ENCODE measurements around the gene ERCC6.

Gene ERCC6

DNA sequence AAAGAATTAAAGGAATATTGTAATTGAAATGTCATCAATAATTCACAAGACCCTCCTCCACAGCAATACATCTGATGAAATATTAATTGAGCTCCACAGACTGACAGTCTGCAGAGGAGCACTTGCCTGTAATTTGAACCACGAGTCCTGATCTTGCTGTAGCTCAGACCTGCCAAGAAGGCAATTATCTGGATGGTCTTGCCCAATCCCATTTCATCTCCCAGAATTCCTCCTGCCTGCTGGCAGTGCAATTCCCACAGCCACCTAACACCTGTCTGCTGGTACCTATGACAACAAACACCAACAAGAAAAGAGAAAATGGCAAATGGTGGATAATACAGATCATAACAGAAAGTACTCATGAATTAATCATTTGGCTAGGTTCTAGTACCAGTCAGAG, 38.5 kb downstream of the ERCC6 start:
- Mint-ChIP-seq H3K27me3 (no peaks in the 10 kb centered on the region), H3K4me3 (no peak overlapping the region), H3K4me1 (peaks cover 13% of the 10 kb centered on the region), H3K36me3 (ENCODE audit: insufficient read depth) (peaks cover 5% of the 10 kb centered on the region), H3K27ac (ENCODE audit: low read depth) (no peak overlapping the region), H3K9me3 (no peaks in the 10 kb centered on the region)
- ATAC-seq (replicated peaks; ENCODE audit: extremely low read depth, poor library complexity, severe bottlenecking) (no peak), DNase-seq (ENCODE audit: low spot score in 2 of 2) (no peak)

DNA sequence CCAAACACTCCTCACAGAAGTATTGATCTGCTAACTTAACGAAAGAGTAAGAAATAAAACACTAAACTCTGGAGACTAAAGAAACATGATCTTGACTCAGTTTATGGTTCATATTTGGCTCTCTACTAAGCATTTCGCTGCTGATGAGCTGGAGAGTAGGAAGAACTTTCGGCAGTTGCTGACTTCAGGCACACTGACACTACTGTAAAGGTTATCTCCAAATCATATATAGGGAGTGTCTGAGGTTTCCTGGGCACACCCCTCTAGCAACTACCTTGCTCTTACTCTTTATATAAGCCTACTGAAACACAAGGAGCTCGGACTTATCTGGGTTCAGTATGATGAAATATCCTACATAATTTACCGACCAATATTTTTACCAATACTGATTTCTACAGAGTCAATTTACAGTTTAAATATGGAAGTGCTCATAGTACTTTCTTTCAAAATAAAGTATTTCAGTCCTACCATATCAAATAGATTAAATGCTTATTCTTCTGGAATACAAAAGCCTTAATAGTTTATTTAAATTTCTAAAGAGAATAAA, 39.5 kb downstream of the ERCC6 start:
- Mint-ChIP-seq H3K36me3 (ENCODE audit: insufficient read depth) (peaks cover 6% of the 10 kb centered on the region), H3K9me3 (no peaks in the 10 kb centered on the region), H3K27me3 (no peaks in the 10 kb centered on the region), H3K4me3 (no peak overlapping the region), H3K27ac (ENCODE audit: low read depth) (no peak overlapping the region), H3K4me1 (peaks cover 17% of the 10 kb centered on the region)
- no peak for DNase-seq (ENCODE audit: low spot score in 2 of 2)
- ATAC-seq (replicated peaks; ENCODE audit: extremely low read depth, poor library complexity, severe bottlenecking), result no peak

DNA sequence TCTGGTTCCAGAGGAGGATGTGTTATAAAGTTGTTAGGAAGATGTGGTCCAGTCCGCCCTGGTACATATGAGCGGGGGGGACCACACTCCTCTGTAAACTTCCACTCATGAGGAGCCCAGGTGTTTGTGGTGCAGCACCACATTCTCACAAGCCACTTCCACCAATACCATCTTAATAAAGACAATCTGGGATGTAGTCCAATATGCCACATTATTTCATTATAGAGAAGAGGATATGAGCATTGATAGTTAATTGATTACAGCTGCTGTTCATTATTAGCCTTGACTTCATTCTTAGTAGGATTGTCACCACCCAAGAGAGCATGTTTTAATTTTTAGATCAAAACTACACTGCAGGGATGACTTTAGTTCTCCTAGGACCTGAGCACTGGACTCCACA, 40.5 kb downstream of the ERCC6 start:
- H3K9me3 Mint-ChIP-seq, result no peaks in the 10 kb centered on the region
- H3K36me3 Mint-ChIP-seq (ENCODE audit: insufficient read depth), result peaks cover 6% of the 10 kb centered on the region
- H3K27ac Mint-ChIP-seq (ENCODE audit: low read depth), result no peak overlapping the region
- no peak overlapping the region for H3K4me3 Mint-ChIP-seq
- ATAC-seq (replicated peaks; ENCODE audit: extremely low read depth, poor library complexity, severe bottlenecking) (no peak), DNase-seq (ENCODE audit: low spot score in 2 of 2) (no peak)
- H3K27me3 Mint-ChIP-seq, result no peaks in the 10 kb centered on the region
- peaks cover 17% of the 10 kb centered on the region for H3K4me1 Mint-ChIP-seq

DNA sequence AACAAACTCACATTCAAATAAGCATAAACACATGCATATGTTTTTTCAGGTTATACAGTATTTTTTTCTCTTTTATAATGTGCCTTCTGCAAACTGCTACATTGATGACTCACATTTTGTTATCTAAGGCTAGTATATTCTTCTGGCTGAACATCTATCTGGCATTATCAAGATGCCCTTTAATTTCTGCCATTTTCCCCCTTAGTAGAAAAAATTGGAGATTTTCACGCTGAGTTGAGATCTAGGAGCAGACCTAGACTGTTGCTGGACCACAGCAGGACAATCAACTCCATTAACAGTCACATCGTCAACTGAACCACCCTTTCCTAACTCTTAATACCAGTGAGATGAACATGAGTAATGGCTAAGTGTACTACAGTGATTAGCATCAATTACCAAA, 41.6 kb downstream of the ERCC6 start:
- no peaks in the 10 kb centered on the region for H3K9me3 Mint-ChIP-seq
- no peaks in the 10 kb centered on the region for H3K27me3 Mint-ChIP-seq
- H3K27ac Mint-ChIP-seq (ENCODE audit: low read depth), result no peak overlapping the region
- peaks cover 17% of the 10 kb centered on the region for H3K4me1 Mint-ChIP-seq
- peaks cover 8% of the 10 kb centered on the region for H3K36me3 Mint-ChIP-seq (ENCODE audit: insufficient read depth)
- no peak overlapping the region for H3K4me3 Mint-ChIP-seq
- DNase-seq (ENCODE audit: low spot score in 2 of 2) (no peak), ATAC-seq (replicated peaks; ENCODE audit: extremely low read depth, poor library complexity, severe bottlenecking) (no peak)

DNA sequence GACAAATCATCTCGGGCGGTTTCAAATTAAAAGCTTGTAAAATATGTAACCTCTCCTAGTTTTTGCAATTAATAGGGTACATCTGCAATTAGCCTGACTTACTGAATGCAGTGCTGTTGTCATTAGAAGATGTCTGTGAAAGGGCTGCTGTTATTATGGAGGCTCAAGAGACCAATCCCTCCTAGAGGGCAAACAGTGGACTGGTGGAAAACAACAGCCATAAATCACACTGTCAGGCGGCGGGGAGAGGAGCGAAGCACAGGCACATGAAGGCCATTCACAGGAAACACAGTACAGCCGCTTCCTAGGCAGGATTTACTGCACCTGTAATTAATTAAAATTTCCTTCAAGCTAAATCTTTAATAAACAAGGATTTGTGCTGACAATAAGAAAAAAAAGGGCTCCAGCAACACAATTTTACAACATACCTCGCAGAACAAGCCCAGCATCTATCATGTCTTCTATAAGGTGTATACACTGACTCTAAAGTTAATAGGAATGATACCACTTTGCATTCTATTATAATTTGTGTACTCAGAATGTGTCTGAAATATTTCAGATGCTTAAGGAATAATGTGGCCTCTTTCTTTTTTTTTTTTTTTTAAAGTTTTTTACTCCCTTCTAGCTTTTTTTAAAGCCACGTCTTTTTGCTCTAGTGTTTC, 50.7 kb downstream of the ERCC6 start:
- no peaks in the 10 kb centered on the region for H3K9me3 Mint-ChIP-seq
- no peak overlapping the region for H3K4me3 Mint-ChIP-seq
- ATAC-seq (replicated peaks; ENCODE audit: extremely low read depth, poor library complexity, severe bottlenecking) (no peak), DNase-seq (ENCODE audit: low spot score in 2 of 2) (no peak)
- peaks cover 23% of the 10 kb centered on the region for H3K4me1 Mint-ChIP-seq
- H3K27ac Mint-ChIP-seq (ENCODE audit: low read depth), result no peak overlapping the region
- no peaks in the 10 kb centered on the region for H3K27me3 Mint-ChIP-seq
- H3K36me3 Mint-ChIP-seq (ENCODE audit: insufficient read depth), result peaks cover 4% of the 10 kb centered on the region

DNA sequence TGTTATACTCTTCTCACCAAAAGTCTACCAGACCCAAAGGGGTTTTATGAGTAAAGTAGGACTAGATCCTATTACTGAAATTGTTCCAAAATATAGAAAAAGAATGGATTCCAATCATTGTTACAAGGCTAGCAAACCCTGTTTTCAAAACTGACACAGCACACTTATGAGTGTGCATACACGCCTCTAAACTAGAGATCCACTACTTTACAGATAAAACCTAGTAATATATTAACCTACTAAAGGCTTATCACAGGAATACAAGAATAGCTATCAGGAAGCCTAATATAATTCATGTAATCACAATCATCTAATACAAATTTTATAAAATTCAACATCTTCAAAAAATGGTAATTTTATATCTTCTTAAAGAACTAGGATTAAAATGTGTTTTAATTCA, 52.2 kb downstream of the ERCC6 start:
- peaks cover 26% of the 10 kb centered on the region for H3K4me1 Mint-ChIP-seq
- no peak for DNase-seq (ENCODE audit: low spot score in 2 of 2)
- H3K27me3 Mint-ChIP-seq, result no peaks in the 10 kb centered on the region
- no peaks in the 10 kb centered on the region for H3K9me3 Mint-ChIP-seq
- no peak overlapping the region for H3K4me3 Mint-ChIP-seq
- ATAC-seq (replicated peaks; ENCODE audit: extremely low read depth, poor library complexity, severe bottlenecking), result no peak
- H3K27ac Mint-ChIP-seq (ENCODE audit: low read depth), result no peak overlapping the region
- peaks cover 6% of the 10 kb centered on the region for H3K36me3 Mint-ChIP-seq (ENCODE audit: insufficient read depth)

DNA sequence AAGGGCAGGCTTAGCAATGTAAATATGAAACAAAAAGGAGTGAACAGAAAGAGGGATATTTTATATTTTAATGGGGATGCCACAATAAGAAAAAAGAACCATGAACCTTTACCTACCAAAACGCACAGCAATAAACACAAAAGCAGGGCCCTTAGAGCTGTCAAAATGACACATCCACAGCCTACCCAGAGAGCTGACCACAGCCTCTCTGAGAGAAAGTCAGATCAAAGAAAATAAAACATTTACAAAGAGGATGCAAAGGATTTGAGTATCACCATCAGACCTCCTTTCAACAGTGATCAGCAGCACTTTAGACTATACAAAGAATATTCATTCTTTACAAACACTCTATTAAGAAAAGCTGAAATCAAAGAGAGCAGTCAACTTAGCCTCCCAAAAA, 52.9 kb downstream of the ERCC6 start:
- ATAC-seq (replicated peaks; ENCODE audit: extremely low read depth, poor library complexity, severe bottlenecking) (no peak), DNase-seq (ENCODE audit: low spot score in 2 of 2) (no peak)
- H3K36me3 Mint-ChIP-seq (ENCODE audit: insufficient read depth), result peaks cover 9% of the 10 kb centered on the region
- H3K27ac Mint-ChIP-seq (ENCODE audit: low read depth), result no peak overlapping the region
- no peaks in the 10 kb centered on the region for H3K27me3 Mint-ChIP-seq
- H3K9me3 Mint-ChIP-seq, result no peaks in the 10 kb centered on the region
- H3K4me3 Mint-ChIP-seq, result no peak overlapping the region
- peaks cover 29% of the 10 kb centered on the region for H3K4me1 Mint-ChIP-seq

DNA sequence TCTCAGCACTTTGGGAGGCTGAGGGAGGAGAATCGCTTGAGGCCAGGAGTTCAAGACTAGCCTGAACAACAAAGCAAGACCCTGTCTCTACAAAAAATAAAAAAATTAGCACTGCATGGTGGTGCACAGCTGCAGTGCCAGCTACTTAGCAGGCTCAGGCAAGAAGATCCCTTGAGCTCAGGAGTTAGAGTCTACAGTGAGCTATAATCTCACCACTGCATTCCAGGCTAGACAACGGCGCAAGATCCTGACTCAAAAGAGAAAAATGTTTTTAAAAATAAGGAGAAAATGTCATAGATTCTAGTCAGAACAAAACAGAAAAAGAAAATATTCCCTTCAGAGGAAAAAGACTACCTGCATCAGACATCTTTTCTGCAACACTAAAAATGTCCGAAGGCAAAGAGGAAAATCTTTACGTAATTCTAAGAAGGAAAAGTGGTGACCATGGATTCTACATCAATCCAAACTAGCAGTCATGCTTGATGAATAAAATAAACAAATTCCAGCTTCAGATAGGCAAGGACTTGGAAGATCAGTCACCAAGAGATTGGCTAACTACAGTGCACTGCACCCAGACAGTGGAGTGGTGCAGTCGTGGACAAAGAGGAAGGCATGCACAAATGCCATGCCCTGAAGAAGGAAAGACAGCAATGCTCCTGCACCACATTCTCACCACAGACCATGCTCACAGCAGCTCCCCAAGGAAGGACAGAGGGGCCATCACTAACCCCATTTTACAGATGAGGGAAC, 54.3 kb downstream of the ERCC6 start:
- no peak overlapping the region for H3K4me3 Mint-ChIP-seq
- H3K27me3 Mint-ChIP-seq, result no peaks in the 10 kb centered on the region
- ATAC-seq (replicated peaks; ENCODE audit: extremely low read depth, poor library complexity, severe bottlenecking), result no peak
- DNase-seq (ENCODE audit: low spot score in 2 of 2), result no peak
- H3K36me3 Mint-ChIP-seq (ENCODE audit: insufficient read depth), result peaks cover 15% of the 10 kb centered on the region
- H3K9me3 Mint-ChIP-seq, result no peaks in the 10 kb centered on the region
- H3K27ac Mint-ChIP-seq (ENCODE audit: low read depth), result no peak overlapping the region
- H3K4me1 Mint-ChIP-seq, result peaks cover 29% of the 10 kb centered on the region

DNA sequence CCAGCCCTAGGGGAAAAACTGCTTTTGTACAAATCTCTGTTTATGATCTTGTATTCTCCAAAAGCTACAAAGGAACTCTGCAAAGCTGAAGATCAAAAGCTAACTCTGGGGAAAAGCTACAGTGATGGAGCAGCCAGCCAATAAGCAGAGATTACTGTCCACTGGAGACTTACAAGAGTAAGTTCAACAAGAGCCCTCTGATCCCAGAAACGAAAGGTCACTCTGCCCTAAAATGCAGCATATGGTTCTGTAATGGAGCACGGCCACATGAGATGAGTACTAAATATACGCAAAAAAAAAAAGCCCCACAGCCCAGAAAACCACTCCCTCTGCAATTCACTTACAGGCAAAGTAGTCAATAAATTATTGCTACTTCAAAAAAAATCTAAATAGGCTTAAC, 60.1 kb downstream of the ERCC6 start:
- Mint-ChIP-seq H3K4me1 (peaks cover 5% of the 10 kb centered on the region), H3K9me3 (no peaks in the 10 kb centered on the region), H3K27me3 (no peaks in the 10 kb centered on the region), H3K4me3 (no peak overlapping the region), H3K36me3 (ENCODE audit: insufficient read depth) (peaks cover 27% of the 10 kb centered on the region), H3K27ac (ENCODE audit: low read depth) (no peak overlapping the region)
- DNase-seq (ENCODE audit: low spot score in 2 of 2) (no peak), ATAC-seq (replicated peaks; ENCODE audit: extremely low read depth, poor library complexity, severe bottlenecking) (no peak)

DNA sequence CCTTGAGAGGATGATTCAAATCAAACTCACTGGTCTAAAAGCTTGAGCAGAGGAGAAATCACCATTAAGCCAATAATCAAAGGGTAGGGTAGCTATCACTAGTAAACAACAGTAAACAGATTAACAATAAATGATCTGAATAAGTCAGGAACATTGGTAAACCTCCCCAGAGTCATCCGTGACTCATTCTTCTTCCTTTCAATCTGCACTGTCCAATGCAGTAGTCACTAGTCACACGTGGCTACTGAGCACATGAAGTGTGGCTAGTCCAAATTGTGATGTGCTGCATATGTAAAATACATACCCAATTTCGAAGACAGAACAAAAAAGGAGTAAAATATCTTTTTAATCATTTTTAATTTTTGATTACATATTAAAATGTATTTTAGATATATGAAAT, 64.0 kb downstream of the ERCC6 start:
- no peaks in the 10 kb centered on the region for H3K27me3 Mint-ChIP-seq
- H3K36me3 Mint-ChIP-seq (ENCODE audit: insufficient read depth), result peaks cover 39% of the 10 kb centered on the region
- no peak overlapping the region for H3K4me3 Mint-ChIP-seq
- ATAC-seq (replicated peaks; ENCODE audit: extremely low read depth, poor library complexity, severe bottlenecking) (no peak), DNase-seq (ENCODE audit: low spot score in 2 of 2) (no peak)
- no peak overlapping the region for H3K27ac Mint-ChIP-seq (ENCODE audit: low read depth)
- H3K9me3 Mint-ChIP-seq, result no peaks in the 10 kb centered on the region
- H3K4me1 Mint-ChIP-seq, result no peaks in the 10 kb centered on the region

DNA sequence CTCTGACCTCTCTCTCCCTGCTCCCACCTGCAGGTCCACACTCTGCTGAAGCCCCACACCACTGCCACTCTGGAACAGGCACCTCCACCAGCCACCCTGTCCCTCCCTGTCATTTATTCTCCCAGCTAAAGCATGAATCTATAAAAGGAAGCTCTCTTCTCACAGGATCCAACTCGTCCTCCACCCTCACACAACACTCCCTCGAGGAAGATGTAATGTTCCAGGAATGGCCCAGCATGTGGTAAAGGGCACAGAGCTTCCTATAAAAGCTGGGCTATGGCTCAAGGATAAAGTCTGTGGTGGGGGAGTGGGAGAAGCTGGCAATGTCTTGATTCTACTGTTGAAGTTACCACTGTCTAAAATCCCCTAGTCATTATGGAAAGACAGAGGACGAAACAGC, 67.4 kb downstream of the ERCC6 start:
- Mint-ChIP-seq H3K4me3 (no peak overlapping the region), H3K9me3 (no peaks in the 10 kb centered on the region), H3K36me3 (ENCODE audit: insufficient read depth) (peaks cover 35% of the 10 kb centered on the region), H3K4me1 (no peaks in the 10 kb centered on the region), H3K27ac (ENCODE audit: low read depth) (no peak overlapping the region), H3K27me3 (no peaks in the 10 kb centered on the region)
- no peak for ATAC-seq (replicated peaks; ENCODE audit: extremely low read depth, poor library complexity, severe bottlenecking)
- no peak for DNase-seq (ENCODE audit: low spot score in 2 of 2)

DNA sequence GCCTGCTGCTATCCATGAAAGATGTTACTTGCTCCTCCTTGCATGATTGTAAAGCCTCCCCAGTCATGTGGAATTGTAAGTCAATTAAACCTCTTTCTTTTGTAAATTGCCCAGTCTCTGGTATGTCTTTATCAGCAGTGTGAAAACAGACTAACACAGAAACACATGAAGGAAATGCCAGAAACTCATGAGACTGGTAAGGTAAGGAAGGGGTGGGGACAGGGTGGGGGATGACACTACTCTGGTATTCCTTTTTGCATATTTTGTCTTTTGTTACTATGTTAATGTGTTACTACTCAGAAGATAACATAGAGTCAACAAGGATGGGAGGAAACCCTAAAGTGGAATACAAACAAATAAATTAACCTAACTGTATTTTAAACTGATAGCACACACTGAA, 73.2 kb downstream of the ERCC6 start:
- no peak for DNase-seq (ENCODE audit: low spot score in 2 of 2)
- H3K27ac Mint-ChIP-seq (ENCODE audit: low read depth), result no peak overlapping the region
- no peak for ATAC-seq (replicated peaks; ENCODE audit: extremely low read depth, poor library complexity, severe bottlenecking)
- H3K4me3 Mint-ChIP-seq, result no peak overlapping the region
- H3K9me3 Mint-ChIP-seq, result peaks cover 7% of the 10 kb centered on the region
- no peaks in the 10 kb centered on the region for H3K4me1 Mint-ChIP-seq
- H3K27me3 Mint-ChIP-seq, result no peaks in the 10 kb centered on the region
- peaks cover 20% of the 10 kb centered on the region for H3K36me3 Mint-ChIP-seq (ENCODE audit: insufficient read depth)
